ENCODE measurements around the gene KCNIP1.

Gene KCNIP1

GRCh38 chr5:170571281-170571731, 67.5 kb downstream of the KCNIP1 start:
- no peak for DNase-seq

GRCh38 chr5:170571875-170572852, 68.3 kb downstream of the KCNIP1 start:
- no peak for DNase-seq

- no peak for DNase-seq
Observed at GRCh38 chr5:170573114-170573513, 69.3 kb downstream of the KCNIP1 start.

GRCh38 chr5:170573660-170574059, 69.8 kb downstream of the KCNIP1 start:
- no peak for DNase-seq

- no peak for DNase-seq
Observed at GRCh38 chr5:170576602-170577535, 73.0 kb downstream of the KCNIP1 start.

- DNase-seq = no peak
Observed at GRCh38 chr5:170579601-170580000, 75.8 kb downstream of the KCNIP1 start.

- no peak for DNase-seq
Observed at GRCh38 chr5:170581211-170581610, 77.4 kb downstream of the KCNIP1 start.

GRCh38 chr5:170582644-170583330, 79.0 kb downstream of the KCNIP1 start:
- no peak for DNase-seq

GRCh38 chr5:170584003-170584402, 80.2 kb downstream of the KCNIP1 start:
- DNase-seq = no peak

GRCh38 chr5:170584450-170585058, 80.7 kb downstream of the KCNIP1 start:
- DNase-seq = no peak

GRCh38 chr5:170585273-170585948, 81.6 kb downstream of the KCNIP1 start:
- DNase-seq = no peak

- DNase-seq = no peak
Observed at GRCh38 chr5:170587808-170588207, 84.0 kb downstream of the KCNIP1 start.

GRCh38 chr5:170589643-170590042, 85.8 kb downstream of the KCNIP1 start:
- no peak for DNase-seq

GRCh38 chr5:170590566-170590965, 86.7 kb downstream of the KCNIP1 start:
- DNase-seq = no peak

GRCh38 chr5:170591054-170591453, 87.2 kb downstream of the KCNIP1 start:
- no peak for DNase-seq

- no peak for DNase-seq
Observed at GRCh38 chr5:170596482-170597044, 92.7 kb downstream of the KCNIP1 start.

- no peak for DNase-seq
Observed at GRCh38 chr5:170597109-170597751, 93.4 kb downstream of the KCNIP1 start.

GRCh38 chr5:170597872-170598271, 94.1 kb downstream of the KCNIP1 start:
- no peak for DNase-seq

GRCh38 chr5:170599756-170600155, 95.9 kb downstream of the KCNIP1 start:
- no peak for DNase-seq

- no peak for DNase-seq
Observed at GRCh38 chr5:170601619-170602018, 97.8 kb downstream of the KCNIP1 start.

GRCh38 chr5:170603109-170603508, 99.3 kb downstream of the KCNIP1 start:
- no peak for DNase-seq

All from NCI-H1417 treated with DMSO at 0.1 percent for 48 hours (cell line).